Cerebellar cortex (tissue), 1 donor: ENCODE measurements around the gene CLASP1.
"Not testable (repeated sequence)": the region's sequence is repeated elsewhere in the genome, so short reads cannot be mapped to it uniquely, and the experiment has no call there.

Experiments
- DNase-seq: peaks from one replicate; pipeline ENCODE4 v3.0.0-alpha.2; 2015; ENCODE audit warnings: low spot score

The CLASP1 gene

GRCh38 chr2:121471532-121472469 lies 177.5 kb downstream of the CLASP1 start:
- no peak for DNase-seq

- no peak for DNase-seq
Measured at GRCh38 chr2:121470917-121471316, 178.3 kb downstream of the CLASP1 start.

GRCh38 chr2:121469356-121469755 lies 179.9 kb downstream of the CLASP1 start:
- no peak for DNase-seq

GRCh38 chr2:121468936-121469335 lies 180.3 kb downstream of the CLASP1 start:
- DNase-seq, result no peak

GRCh38 chr2:121459291-121459690 lies 190.0 kb downstream of the CLASP1 start:
- no peak for DNase-seq

GRCh38 chr2:121456325-121456724 lies 192.9 kb downstream of the CLASP1 start:
- DNase-seq, result no peak

GRCh38 chr2:121455446-121455845 lies 193.8 kb downstream of the CLASP1 start:
- no peak for DNase-seq

GRCh38 chr2:121454549-121455090 lies 194.6 kb downstream of the CLASP1 start:
- no peak for DNase-seq

- no peak for DNase-seq
Measured at GRCh38 chr2:121451398-121451797, 197.9 kb downstream of the CLASP1 start.

- DNase-seq, result no peak
Measured at GRCh38 chr2:121450301-121450700, 199.0 kb downstream of the CLASP1 start.

- no peak for DNase-seq
Measured at GRCh38 chr2:121446647-121447241, 202.5 kb downstream of the CLASP1 start.

- DNase-seq, result no peak
Measured at GRCh38 chr2:121442889-121443288, 206.4 kb downstream of the CLASP1 start.

GRCh38 chr2:121438290-121438689 lies 211.0 kb downstream of the CLASP1 start:
- not testable (repeated sequence) for DNase-seq

- no peak for DNase-seq
Measured at GRCh38 chr2:121436918-121437317, 212.3 kb downstream of the CLASP1 start.

GRCh38 chr2:121435790-121436189 lies 213.5 kb downstream of the CLASP1 start:
- DNase-seq, result no peak

- DNase-seq, result no peak
Measured at GRCh38 chr2:121431214-121431613, 218.0 kb downstream of the CLASP1 start.

GRCh38 chr2:121429927-121430520 lies 219.2 kb downstream of the CLASP1 start:
- no peak for DNase-seq

- DNase-seq, result no peak
Measured at GRCh38 chr2:121429119-121429903, 220.0 kb downstream of the CLASP1 start.

- DNase-seq, result no peak
Measured at GRCh38 chr2:121427187-121427689, 222.0 kb downstream of the CLASP1 start.

- DNase-seq, result no peak
Measured at GRCh38 chr2:121420486-121420885, 228.8 kb downstream of the CLASP1 start.

GRCh38 chr2:121419081-121419699 lies 230.1 kb downstream of the CLASP1 start:
- DNase-seq, result no peak
